Immature natural killer cell (primary cell): ENCODE results near the gene DCAF4. TPM values are rescaled to one million over a fixed set of nuclear protein-coding genes. Genes with fewer than 3 reads are reported as not detected.

Experiments used
- DNase-seq, 3 donors: peaks; one replicate each; pipeline ENCODE4 v3.0.0; 2022; ENCODE audit warnings: mixed read lengths in 1 of 3
- H3K27ac Mint-ChIP-seq, 6 donors: one replicate each; pipeline ENCODE4 v1.8.0; 2020; ENCODE audit warnings: mixed read lengths in 6 of 6, mild to moderate bottlenecking in 5 of 6, inconsistent platforms in 4 of 6, moderate library complexity in 3 of 6
- H3K27me3 Mint-ChIP-seq, 3 donors: one replicate each; pipeline ENCODE4 v1.8.0; 2020 to 2021; ENCODE audit warnings: low read depth in 3 of 3, mild to moderate bottlenecking in 3 of 3, mixed read lengths in 3 of 3, moderate library complexity in 3 of 3, inconsistent platforms in 1 of 3
- H3K36me3 Mint-ChIP-seq, 3 donors: one replicate each; pipeline ENCODE4 v1.8.0; 2020; ENCODE audit warnings: mixed read lengths in 3 of 3, inconsistent platforms in 2 of 3, mild to moderate bottlenecking in 2 of 3
- H3K4me1 Mint-ChIP-seq, 2 donors: one replicate each; pipeline ENCODE4 v1.8.0; 2020; ENCODE audit warnings: inconsistent platforms in 2 of 2, mild to moderate bottlenecking in 2 of 2, mixed read lengths in 2 of 2, moderate library complexity in 1 of 2
- H3K4me3 Mint-ChIP-seq, 5 donors: one replicate each; pipeline ENCODE4 v1.8.0; 2020; ENCODE audit warnings: mild to moderate bottlenecking in 5 of 5, mixed read lengths in 5 of 5, inconsistent platforms in 3 of 5, moderate library complexity in 3 of 5
- H3K9me3 Mint-ChIP-seq, 6 donors: one replicate each; pipeline ENCODE4 v1.8.0; 2020; ENCODE audit warnings: mild to moderate bottlenecking in 6 of 6, mixed read lengths in 6 of 6, inconsistent platforms in 4 of 6, moderate library complexity in 3 of 6
- polyA plus RNA-seq, 3 donors: library from polyadenylated mRNA; unstranded; fragments of 300-500 nt; fragmentation: Illumina TruSeq; gene quantifications; one replicate each; pipeline ENCODE4 v1.2.3, GENCODE V29; 2021

Gene DCAF4
- polyA plus RNA-seq, 3 donors from 2014 or later: 0.44 to 8.7 (median 4.5) TPM

DNA sequence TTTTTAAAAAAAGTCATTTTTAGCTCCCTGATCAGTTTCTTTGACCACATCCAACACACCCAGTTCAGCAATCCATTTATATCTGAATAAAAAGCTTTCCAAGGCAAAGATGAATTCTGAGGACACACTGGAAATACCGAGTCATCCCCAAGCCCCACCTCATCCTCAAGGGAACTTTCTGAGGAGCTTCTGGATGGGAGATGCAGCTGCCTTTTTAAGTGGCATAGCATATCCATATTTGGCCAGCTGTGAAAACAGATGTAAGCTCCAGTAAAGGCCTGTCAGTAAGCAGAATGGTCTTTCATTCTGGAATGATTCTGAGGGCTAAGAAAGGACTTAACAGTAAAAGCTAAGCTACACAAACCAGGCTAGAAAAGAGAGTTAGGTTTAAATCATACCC, 82.2 kb downstream of the DCAF4 start:
- peaks cover 5 to 16% of the 10 kb centered on the region in 2 donors for H3K4me1 Mint-ChIP-seq
- peaks cover 6 to 22% (median 10%) of the 10 kb centered on the region in 3 donors for H3K36me3 Mint-ChIP-seq
- DNase-seq: no peak
- H3K4me3 Mint-ChIP-seq: no peak overlapping the region
- H3K27ac Mint-ChIP-seq: no peak overlapping the region
- H3K9me3 Mint-ChIP-seq: no peaks in the 10 kb centered on the region
- no peaks in the 10 kb centered on the region for H3K27me3 Mint-ChIP-seq

Other genes with a start within 250 kb of the DCAF4 start
- gene DPF3, start 32.4 kb upstream of the DCAF4 start, polyA plus RNA-seq: 1 to 10 TPM in 2 of 3 donors, not detected in 1; 1.5 to 1.8 TPM
- 10 to 100 TPM in 1 of 3 donors, 1 to 10 TPM in 2; 3.4 to 10.7 (median 5.4) TPM for gene ZFYVE1, start 100.6 kb downstream of the DCAF4 start, polyA plus RNA-seq
- 10 to 100 TPM; 19.3 to 67.4 (median 24.6) TPM for gene RBM25, start 132.1 kb downstream of the DCAF4 start, polyA plus RNA-seq
- gene PSEN1, start 210.0 kb downstream of the DCAF4 start, polyA plus RNA-seq: 10 to 100 TPM; 26.8 to 43.0 (median 40.9) TPM